HepG2 (cell line): ENCODE measurements around the gene RASGRF1. TPM values are rescaled to one million over a fixed set of nuclear protein-coding genes. Genes with fewer than 3 reads are reported as not detected.

Experiments
- ATAC-seq: fragments of 200-7000 bp; cut with Tn5 transposase; 3 replicates; pipeline ENCODE4 v1.9.1; 2020; ENCODE audit warnings: mild to moderate bottlenecking, moderate library complexity
- BruUV-seq: library from RNA; stranded (reverse); fragments of 400-500 nt; replicated peaks from 2 replicates; lab custom pipeline; 2021; lab: Mats Ljungman, UMichigan
- CTCF ChIA-PET: fragments of 300-600 bp; formaldehyde crosslinking; extraction: SDS; loops from one replicate; lab custom pipeline; 2021; ENCODE audit warnings: low total read pairs, inconsistent platforms, low intra/inter-chr PET ratio; lab: Yijun Ruan, JAX
- POLR2A ChIA-PET: fragments of 350-600 bp; sonication (Branson Sonifier 250); formaldehyde crosslinking; loops from one replicate; lab custom pipeline; 2020; ENCODE audit warnings: antibody characterized with exemption, inconsistent platforms; lab: Yijun Ruan, JAX
- DNase-seq: peaks from one replicate; pipeline ENCODE4 v3.0.0-alpha.2; 2015; ENCODE audit warnings: low spot score
- FAIRE-seq: peaks from 3 replicates; lab custom pipeline; 2011; peaks lifted over from hg19 to GRCh38; lab: Jason Lieb, UNC
- H2AFZ ChIP-seq: one replicate; pipeline ENCODE4 v1.6.1; 2011; ENCODE audit warnings: low read length, inconsistent platforms
- H3K27ac ChIP-seq: fragments of 300-600 bp; 3 replicates; pipeline ENCODE4 v1.8.0; 2011; ENCODE audit warnings: mixed run types, mild to moderate bottlenecking, mixed read lengths, low read length, inconsistent platforms; ENCODE audit not compliant: insufficient read depth; ENCODE audit errors: extremely low read length
- H3K27me3 ChIP-seq, 2 experiments: fragments of 200-600 bp in 1 of 2; 2 replicates in 1 of 2; 3 replicates in 1 of 2; pipeline versions ENCODE4 v1.6.0 to v1.8.0; 2011; ENCODE audit warnings: low read length in 2 of 2, mild to moderate bottlenecking in 2 of 2, moderate library complexity in 2 of 2, inconsistent platforms in 1 of 2; ENCODE audit not compliant: insufficient read depth in 2 of 2, control insufficient read depth in 1 of 2
- H3K36me3 ChIP-seq, 2 experiments: fragments of 200-600 bp in 1 of 2; replicated peaks in 1 of 2; 2 replicates in 1 of 2; 3 replicates in 1 of 2; pipeline versions ENCODE4 v1.5.1 to v1.8.0; 2011; ENCODE audit warnings: low read length in 2 of 2, inconsistent platforms in 1 of 2; ENCODE audit not compliant: insufficient read depth in 2 of 2, control insufficient read depth in 1 of 2
- H3K4me1 ChIP-seq: 2 replicates; pipeline ENCODE4 v1.5.1; 2012; ENCODE audit warnings: low read length, inconsistent platforms; ENCODE audit not compliant: insufficient read depth
- H3K4me2 ChIP-seq: 2 replicates; pipeline ENCODE4 v1.6.0; 2011; ENCODE audit warnings: low read depth, low read length, inconsistent platforms
- H3K4me3 ChIP-seq, 3 experiments: fragments of 200-600 bp in 1 of 3; sonication (generic), shearing (Covaris generic) in 1 of 3; replicated peaks in 1 of 3; 2 replicates each; pipeline ENCODE4 v1.5.1; 2011 to 2016; ENCODE audit warnings: low read length in 3 of 3, inconsistent platforms in 2 of 3, low read depth in 2 of 3, mild to moderate bottlenecking in 2 of 3, control low read depth in 1 of 3, mixed read lengths in 1 of 3; ENCODE audit not compliant: insufficient read depth in 1 of 3
- H3K79me2 ChIP-seq: one replicate; pipeline ENCODE4 v1.6.1; 2011; ENCODE audit warnings: low read length, inconsistent platforms; ENCODE audit not compliant: insufficient read depth
- H3K9ac ChIP-seq: 2 replicates; pipeline ENCODE4 v1.6.0; 2011; ENCODE audit warnings: mild to moderate bottlenecking, low read depth, low read length, inconsistent platforms; ENCODE audit not compliant: insufficient read depth
- H3K9me3 ChIP-seq: 2 replicates; pipeline ENCODE4 v1.5.1; 2012; ENCODE audit warnings: mild to moderate bottlenecking, low read length
- H4K20me1 ChIP-seq: 2 replicates; pipeline ENCODE4 v1.6.0; 2011; ENCODE audit warnings: inconsistent platforms, mild to moderate bottlenecking, low read length, moderate library complexity; ENCODE audit not compliant: insufficient read depth
- HMG20A ChIP-seq: IDR thresholded peaks from 2 replicates; pipeline ENCODE4 v1.6.1; 2016; ENCODE audit warnings: borderline replicate concordance
- HNRNPUL1 ChIP-seq: fragments of 200-400 bp; formaldehyde crosslinking; IDR thresholded peaks from 2 replicates; pipeline ENCODE4 v1.6.1; 2017; ENCODE audit warnings: low read depth, mild to moderate bottlenecking, low read length, moderate library complexity
- HOXA3 ChIP-seq: sonication (generic); formaldehyde crosslinking; IDR thresholded peaks from 2 replicates; pipeline ENCODE4 v1.5.0; 2020; ENCODE audit warnings: missing genetic modification reagents
- SALL2 ChIP-seq: sonication (generic); formaldehyde crosslinking; IDR thresholded peaks from 2 replicates; pipeline ENCODE4 v1.8.1; 2023; ENCODE audit warnings: mild to moderate bottlenecking, missing genetic modification reagents, inconsistent platforms
- SNAPC2 ChIP-seq: sonication (generic); formaldehyde crosslinking; IDR thresholded peaks from 2 replicates; pipeline ENCODE4 v1.8.1; 2022; ENCODE audit warnings: mild to moderate bottlenecking, missing genetic modification reagents
- ZFAT ChIP-seq: sonication (generic); formaldehyde crosslinking; conservative IDR thresholded peaks from 2 replicates; pipeline ENCODE4 v1.8.1; 2023; ENCODE audit warnings: missing genetic modification reagents, inconsistent platforms
- ZNF788 ChIP-seq: sonication (generic); formaldehyde crosslinking; IDR thresholded peaks from 2 replicates; pipeline ENCODE4 v1.5.0; 2020; ENCODE audit warnings: mild to moderate bottlenecking, missing genetic modification reagents, borderline replicate concordance
- WGBS: methylation state at CpG from one replicate; pipeline ENCODE4 v1.1.6; 2017; ENCODE audit warnings: low lambda C conversion rate; 5-methylcytosine and 5-hydroxymethylcytosine counted together
- in situ Hi-C: cut with HindIII; loops from 2 replicates; pipeline ENCODE4 v1.10.0; 2017; ENCODE audit warnings: low pct_unique_long_range_greater_than_20kb; ENCODE audit not compliant: extremely low pct_ligation_motif_present
- intact Hi-C: fragments of 100-400 bp; cut with micrococcal nuclease; formaldehyde crosslinking; loops from one replicate; pipeline ENCODE4 v1.10.0; 2022; ENCODE audit not compliant: unreplicated experiment
- polyA plus RNA-seq, 8 experiments: library from polyadenylated mRNA; depleted of rRNA in 3 of 8; stranded (reverse) in 7 of 8; unstranded in 1 of 8; fragments of >200 nt; fragmentation: Illumina TruSeq in 4 of 8; extraction: Trizol in 4 of 8; gene quantifications; 2 replicates each; pipeline versions ENCODE4 v1.2.1 to v1.2.3, GENCODE V29; 2011 to 2016; ENCODE audit warnings: low read depth in 4 of 8, missing spikeins in 1 of 8, mixed read lengths in 1 of 8; ENCODE audit not compliant: insufficient read depth in 1 of 8
- total RNA-seq, 5 experiments: library from RNA; depleted of rRNA; stranded (reverse); fragments of >200 nt; fragmentation: Illumina TruSeq; extraction: Trizol; gene quantifications; 2 replicates each; pipeline ENCODE4 v1.2.3, GENCODE V29; 2016; ENCODE audit warnings: low read depth in 1 of 5
- TF ChIP-seq, protein P1 (sequence below): sonication (generic); formaldehyde crosslinking; IDR thresholded peaks from 2 replicates; pipeline ENCODE4 v1.5.0; 2020; ENCODE audit warnings: mild to moderate bottlenecking, missing genetic modification reagents
- TF ChIP-seq, protein P2 (sequence below): sonication (generic); formaldehyde crosslinking; IDR thresholded peaks from 2 replicates; pipeline ENCODE4 v1.4.0; 2020; ENCODE audit warnings: missing genetic modification reagents, borderline replicate concordance
- TF ChIP-seq, protein P3 (sequence below): sonication (generic); formaldehyde crosslinking; conservative IDR thresholded peaks from 2 replicates; pipeline ENCODE4 v1.4.0; 2020; ENCODE audit warnings: missing genetic modification reagents
- TF ChIP-seq, protein P4 (sequence below): sonication (generic); formaldehyde crosslinking; IDR thresholded peaks from 2 replicates; pipeline ENCODE4 v1.4.0; 2020; ENCODE audit warnings: mild to moderate bottlenecking, missing genetic modification reagents
- TF ChIP-seq, protein P5 (sequence below): sonication (generic); formaldehyde crosslinking; IDR thresholded peaks from 2 replicates; pipeline ENCODE4 v1.5.0; 2020; ENCODE audit warnings: missing genetic modification reagents

The RASGRF1 gene
- total and polyA plus RNA-seq, 2 of the 13 experiments (the other 11 are each of a cell fraction or from before 2014, with no cell fraction given) = 0.55 to 3.0 TPM

GRCh38 chr15:79122991-79123390 is 32.4 kb upstream of the RASGRF1 start (continued):
- TF ChIP-seq, protein P1, sequence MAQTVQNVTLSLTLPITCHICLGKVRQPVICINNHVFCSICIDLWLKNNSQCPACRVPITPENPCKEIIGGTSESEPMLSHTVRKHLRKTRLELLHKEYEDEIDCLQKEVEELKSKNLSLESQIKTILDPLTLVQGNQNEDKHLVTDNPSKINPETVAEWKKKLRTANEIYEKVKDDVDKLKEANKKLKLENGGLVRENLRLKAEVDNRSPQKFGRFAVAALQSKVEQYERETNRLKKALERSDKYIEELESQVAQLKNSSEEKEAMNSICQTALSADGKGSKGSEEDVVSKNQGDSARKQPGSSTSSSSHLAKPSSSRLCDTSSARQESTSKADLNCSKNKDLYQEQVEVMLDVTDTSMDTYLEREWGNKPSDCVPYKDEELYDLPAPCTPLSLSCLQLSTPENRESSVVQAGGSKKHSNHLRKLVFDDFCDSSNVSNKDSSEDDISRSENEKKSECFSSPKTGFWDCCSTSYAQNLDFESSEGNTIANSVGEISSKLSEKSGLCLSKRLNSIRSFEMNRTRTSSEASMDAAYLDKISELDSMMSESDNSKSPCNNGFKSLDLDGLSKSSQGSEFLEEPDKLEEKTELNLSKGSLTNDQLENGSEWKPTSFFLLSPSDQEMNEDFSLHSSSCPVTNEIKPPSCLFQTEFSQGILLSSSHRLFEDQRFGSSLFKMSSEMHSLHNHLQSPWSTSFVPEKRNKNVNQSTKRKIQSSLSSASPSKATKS (CRISPR knock-in tag) = no peak
- TF ChIP-seq ZNF788 (CRISPR knock-in tag) = no peak
- TF ChIP-seq, protein P2, sequence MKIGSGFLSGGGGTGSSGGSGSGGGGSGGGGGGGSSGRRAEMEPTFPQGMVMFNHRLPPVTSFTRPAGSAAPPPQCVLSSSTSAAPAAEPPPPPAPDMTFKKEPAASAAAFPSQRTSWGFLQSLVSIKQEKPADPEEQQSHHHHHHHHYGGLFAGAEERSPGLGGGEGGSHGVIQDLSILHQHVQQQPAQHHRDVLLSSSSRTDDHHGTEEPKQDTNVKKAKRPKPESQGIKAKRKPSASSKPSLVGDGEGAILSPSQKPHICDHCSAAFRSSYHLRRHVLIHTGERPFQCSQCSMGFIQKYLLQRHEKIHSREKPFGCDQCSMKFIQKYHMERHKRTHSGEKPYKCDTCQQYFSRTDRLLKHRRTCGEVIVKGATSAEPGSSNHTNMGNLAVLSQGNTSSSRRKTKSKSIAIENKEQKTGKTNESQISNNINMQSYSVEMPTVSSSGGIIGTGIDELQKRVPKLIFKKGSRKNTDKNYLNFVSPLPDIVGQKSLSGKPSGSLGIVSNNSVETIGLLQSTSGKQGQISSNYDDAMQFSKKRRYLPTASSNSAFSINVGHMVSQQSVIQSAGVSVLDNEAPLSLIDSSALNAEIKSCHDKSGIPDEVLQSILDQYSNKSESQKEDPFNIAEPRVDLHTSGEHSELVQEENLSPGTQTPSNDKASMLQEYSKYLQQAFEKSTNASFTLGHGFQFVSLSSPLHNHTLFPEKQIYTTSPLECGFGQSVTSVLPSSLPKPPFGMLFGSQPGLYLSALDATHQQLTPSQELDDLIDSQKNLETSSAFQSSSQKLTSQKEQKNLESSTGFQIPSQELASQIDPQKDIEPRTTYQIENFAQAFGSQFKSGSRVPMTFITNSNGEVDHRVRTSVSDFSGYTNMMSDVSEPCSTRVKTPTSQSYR (CRISPR knock-in tag) = no peak

DNA sequence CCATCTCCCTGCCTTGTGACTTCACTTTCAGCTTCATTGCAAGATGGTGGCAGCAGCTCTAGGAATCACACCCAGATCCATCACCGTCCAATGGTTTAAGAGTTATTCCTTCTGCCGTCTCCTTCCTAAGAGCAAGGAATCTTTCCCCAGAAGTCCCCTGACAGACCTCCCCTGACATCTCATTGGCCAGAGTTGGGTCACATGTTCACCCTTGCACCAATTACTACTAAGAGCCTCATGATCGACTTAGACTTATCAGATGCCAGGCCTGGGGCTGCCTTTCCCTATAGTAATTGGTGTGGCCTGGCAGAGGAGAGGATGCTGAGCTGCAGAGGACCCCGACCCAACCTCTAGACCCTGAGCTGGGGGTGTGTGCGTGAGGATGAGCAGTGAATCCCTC is 31.8 kb upstream of the RASGRF1 start:
- ChIA-PET CTCF (no interaction called here), POLR2A (no interaction called here)
- in situ Hi-C loops = no loop called here
- ATAC-seq = no peak
- H2AFZ ChIP-seq = no peak overlapping the region
- H3K27me3 ChIP-seq = no peaks in the 10 kb centered on the region; a peak in 2 of 5 replicates
- FAIRE-seq = no peak
- intact Hi-C loops = no loop called here
- H3K4me2 ChIP-seq = no peak overlapping the region
- no peaks in the 10 kb centered on the region for H3K9me3 ChIP-seq
- H3K27ac ChIP-seq = no peak overlapping the region
- BruUV-seq = no TSS peak
- no peaks in the 10 kb centered on the region for H4K20me1 ChIP-seq
- no peak overlapping the region for H3K4me3 ChIP-seq
- no peaks in the 10 kb centered on the region for H3K36me3 ChIP-seq
- H3K4me1 ChIP-seq = no peaks in the 10 kb centered on the region
- TF ChIP-seq HOXA3 (no peak), HNRNPUL1 (no peak), HMG20A (CRISPR knock-in tag) (no peak), ZFAT (CRISPR knock-in tag) (no peak), SALL2 (CRISPR knock-in tag) (no peak), SNAPC2 (CRISPR knock-in tag) (no peak)
- TF ChIP-seq, protein P3, sequence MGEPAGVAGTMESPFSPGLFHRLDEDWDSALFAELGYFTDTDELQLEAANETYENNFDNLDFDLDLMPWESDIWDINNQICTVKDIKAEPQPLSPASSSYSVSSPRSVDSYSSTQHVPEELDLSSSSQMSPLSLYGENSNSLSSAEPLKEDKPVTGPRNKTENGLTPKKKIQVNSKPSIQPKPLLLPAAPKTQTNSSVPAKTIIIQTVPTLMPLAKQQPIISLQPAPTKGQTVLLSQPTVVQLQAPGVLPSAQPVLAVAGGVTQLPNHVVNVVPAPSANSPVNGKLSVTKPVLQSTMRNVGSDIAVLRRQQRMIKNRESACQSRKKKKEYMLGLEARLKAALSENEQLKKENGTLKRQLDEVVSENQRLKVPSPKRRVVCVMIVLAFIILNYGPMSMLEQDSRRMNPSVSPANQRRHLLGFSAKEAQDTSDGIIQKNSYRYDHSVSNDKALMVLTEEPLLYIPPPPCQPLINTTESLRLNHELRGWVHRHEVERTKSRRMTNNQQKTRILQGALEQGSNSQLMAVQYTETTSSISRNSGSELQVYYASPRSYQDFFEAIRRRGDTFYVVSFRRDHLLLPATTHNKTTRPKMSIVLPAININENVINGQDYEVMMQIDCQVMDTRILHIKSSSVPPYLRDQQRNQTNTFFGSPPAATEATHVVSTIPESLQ (CRISPR knock-in tag) = no peak
- TF ChIP-seq, protein P4, sequence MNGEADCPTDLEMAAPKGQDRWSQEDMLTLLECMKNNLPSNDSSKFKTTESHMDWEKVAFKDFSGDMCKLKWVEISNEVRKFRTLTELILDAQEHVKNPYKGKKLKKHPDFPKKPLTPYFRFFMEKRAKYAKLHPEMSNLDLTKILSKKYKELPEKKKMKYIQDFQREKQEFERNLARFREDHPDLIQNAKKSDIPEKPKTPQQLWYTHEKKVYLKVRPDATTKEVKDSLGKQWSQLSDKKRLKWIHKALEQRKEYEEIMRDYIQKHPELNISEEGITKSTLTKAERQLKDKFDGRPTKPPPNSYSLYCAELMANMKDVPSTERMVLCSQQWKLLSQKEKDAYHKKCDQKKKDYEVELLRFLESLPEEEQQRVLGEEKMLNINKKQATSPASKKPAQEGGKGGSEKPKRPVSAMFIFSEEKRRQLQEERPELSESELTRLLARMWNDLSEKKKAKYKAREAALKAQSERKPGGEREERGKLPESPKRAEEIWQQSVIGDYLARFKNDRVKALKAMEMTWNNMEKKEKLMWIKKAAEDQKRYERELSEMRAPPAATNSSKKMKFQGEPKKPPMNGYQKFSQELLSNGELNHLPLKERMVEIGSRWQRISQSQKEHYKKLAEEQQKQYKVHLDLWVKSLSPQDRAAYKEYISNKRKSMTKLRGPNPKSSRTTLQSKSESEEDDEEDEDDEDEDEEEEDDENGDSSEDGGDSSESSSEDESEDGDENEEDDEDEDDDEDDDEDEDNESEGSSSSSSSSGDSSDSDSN = no peak
- TF ChIP-seq, protein P5, sequence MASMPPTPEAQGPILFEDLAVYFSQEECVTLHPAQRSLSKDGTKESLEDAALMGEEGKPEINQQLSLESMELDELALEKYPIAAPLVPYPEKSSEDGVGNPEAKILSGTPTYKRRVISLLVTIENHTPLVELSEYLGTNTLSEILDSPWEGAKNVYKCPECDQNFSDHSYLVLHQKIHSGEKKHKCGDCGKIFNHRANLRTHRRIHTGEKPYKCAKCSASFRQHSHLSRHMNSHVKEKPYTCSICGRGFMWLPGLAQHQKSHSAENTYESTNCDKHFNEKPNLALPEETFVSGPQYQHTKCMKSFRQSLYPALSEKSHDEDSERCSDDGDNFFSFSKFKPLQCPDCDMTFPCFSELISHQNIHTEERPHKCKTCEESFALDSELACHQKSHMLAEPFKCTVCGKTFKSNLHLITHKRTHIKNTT = no peak
- no peak overlapping the region for H3K9ac ChIP-seq
- H3K79me2 ChIP-seq = no peaks in the 10 kb centered on the region
- DNase-seq = no peak
- 35% methylated on average over 5 of the region's 5 CpGs for WGBS
